GM19328 (cell line): Measurements from ENCODE around the gene DDHD1.
"Not testable (repeated sequence)": the region's sequence is repeated elsewhere in the genome, so short reads cannot be mapped to it uniquely, and the experiment has no call there.

Experiments used
- ATAC-seq: cut with Tn5 transposase; IDR thresholded peaks from one replicate; pipeline ENCODE4 v1.9.1; 2021; ENCODE audit warnings: mild to moderate bottlenecking, moderate library complexity; ENCODE audit not compliant: unreplicated experiment

The DDHD1 gene

DNA sequence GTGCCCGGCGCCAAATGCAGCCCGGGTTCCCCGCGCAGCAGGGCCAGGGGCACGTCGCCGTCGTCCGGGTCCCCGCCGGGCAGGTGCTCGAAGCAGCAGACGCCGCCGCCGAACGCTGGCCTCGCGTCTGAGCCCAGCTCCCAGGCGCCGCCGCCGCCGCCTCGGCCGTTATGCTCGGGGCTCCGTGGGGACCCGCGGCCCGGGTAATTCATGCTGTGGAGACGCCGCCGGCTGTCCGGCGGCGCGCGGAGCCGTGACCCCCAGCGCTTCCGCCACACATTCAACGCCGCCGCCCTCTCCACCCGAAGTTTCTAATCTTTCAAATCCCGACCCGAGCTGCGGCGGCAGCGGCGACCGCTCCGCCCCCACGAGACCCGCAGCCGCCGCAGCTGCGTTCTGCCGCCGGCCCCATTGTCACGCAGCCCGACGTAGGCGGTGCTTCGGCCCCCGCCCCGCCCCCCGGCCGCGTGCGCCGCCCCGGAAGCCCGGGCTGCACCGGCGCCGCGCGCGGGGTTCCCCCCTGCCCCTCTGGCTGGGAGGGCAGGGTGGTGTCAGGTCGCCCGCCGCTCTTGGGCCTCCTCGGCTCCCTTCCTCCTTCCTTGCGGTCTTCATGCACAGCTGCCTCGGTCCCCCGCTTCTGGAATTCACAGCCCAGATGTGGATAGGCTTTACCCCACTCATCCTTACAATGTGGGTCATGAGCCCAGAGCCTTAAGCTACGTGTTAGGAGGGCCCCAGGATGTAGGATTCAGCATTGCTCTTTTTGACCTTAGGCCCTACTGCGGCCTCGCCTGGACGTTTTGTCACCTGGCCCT lies at the start of gene DDHD1:
Gene DDHD1, minus strand, starts transcription at position 437 of the 815 bp plus-strand sequence. Its CDS starts 225 bp downstream, at position 212.
- peak; percentile 70 for ATAC-seq

DNA sequence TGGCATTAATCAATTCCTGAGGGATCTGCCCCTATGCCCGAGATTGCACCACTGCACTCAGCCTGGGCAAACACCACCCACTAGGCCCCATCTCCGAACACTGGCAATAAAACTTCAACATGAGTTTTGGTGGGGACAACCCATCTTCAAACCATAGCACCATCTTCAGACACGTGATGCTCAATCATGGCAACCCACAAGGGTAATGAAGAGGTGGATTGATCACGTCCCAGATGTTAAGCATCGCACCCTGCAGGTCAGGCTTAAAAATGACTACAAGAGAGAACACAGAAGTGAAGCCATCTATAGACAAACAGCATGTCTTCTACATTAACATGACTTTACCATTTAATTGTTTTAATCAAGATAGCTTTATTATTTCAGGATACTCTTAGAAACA lies 42.8 kb upstream of the DDHD1 start:
- ATAC-seq: no peak

DNA sequence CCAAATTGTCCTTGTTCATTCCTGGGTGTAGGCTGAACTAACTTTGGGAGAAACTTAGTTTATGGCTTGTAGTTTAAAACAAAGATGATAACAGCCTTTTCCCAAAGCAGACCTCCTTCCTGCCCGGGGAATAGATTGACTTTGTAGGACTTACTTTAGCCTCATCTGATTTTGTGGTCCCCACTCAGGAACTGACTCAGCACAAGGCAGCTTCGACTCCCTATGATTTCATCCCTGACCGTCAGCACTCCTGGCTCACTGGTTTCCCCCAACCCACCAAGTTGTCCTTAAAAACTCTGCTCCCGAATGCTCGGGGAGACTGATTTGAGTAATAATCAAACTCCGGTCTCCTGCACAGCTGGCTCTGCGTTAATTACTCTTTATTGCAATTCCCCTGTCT lies 40.1 kb upstream of the DDHD1 start:
- ATAC-seq: no peak

DNA sequence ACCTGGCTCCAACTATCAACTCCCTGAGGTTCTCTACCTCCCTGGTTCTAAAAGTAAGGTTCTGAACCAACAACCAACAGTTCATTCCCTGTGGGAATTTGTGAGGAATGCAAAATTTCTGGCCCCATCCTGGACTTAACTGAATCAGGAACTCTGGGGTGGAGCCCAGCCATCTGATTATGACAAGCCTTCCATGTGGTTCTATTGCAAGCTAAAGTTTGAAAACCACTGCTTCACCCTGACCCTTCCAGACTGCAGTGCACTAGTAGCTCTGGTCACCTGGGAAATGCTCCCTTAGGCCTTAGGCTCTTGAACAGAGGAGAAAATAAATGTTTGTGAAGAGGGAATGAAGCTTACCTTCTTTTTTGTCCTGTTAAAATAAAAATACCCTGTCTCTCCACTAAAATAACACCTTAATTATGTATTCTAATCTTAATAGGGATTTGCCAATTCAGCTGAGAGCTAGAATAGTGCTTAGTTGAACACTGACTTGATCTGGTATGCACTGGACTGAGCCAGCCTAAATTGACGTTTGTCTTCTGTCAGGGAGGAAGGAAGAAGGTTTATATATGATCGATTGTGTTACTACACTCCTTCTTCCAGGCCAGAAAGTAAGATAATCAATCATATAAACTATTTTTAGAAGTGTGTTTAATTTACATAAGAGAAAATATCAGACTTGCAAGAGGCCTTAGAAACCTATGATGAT lies 39.1 kb upstream of the DDHD1 start:
- no peak for ATAC-seq

DNA sequence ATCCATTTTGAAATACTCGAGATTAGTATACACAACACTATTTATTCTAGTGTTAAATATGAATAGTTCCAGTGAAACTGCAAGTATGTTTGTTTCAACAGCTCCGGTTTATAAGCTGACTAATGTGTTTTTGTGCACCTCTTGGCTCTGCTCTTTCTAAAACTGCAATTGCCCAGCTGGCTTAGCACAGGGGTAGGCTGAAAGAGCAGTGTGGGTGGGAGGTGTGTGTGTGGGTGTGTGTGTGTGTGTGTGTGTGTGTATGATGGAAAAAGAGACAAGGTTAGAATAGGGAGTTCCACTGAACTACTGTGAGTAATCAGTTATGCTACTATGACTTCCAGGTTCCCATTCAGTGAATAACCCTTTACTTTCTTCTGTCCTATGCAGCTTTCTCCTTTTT lies 37.8 kb upstream of the DDHD1 start:
- no peak for ATAC-seq

DNA sequence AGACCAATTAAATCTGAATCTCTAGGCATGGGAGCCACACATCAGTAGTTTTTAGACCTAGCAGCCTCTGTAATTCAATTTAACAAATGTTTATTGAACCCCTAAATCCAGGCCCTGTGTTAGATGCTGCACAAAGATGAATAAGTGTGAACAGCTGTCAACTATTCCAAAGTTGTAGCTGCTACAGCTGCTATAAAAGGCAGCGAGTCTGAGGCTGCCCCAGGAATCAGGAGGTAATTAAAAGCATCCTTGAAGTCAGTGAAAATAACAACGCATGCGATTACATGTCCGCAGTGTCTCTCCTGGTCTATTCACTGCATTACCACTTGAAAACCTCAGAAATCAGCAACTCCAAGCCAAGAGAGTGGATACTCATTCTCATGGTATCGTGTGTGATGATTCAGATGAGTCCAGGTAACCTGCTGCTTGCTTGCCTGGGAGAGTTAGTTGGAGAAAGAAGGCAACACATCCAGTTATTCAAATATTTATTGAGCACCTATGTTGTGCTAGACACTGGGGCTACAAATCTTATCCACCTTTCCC lies 34.9 kb upstream of the DDHD1 start:
- ATAC-seq: no peak

DNA sequence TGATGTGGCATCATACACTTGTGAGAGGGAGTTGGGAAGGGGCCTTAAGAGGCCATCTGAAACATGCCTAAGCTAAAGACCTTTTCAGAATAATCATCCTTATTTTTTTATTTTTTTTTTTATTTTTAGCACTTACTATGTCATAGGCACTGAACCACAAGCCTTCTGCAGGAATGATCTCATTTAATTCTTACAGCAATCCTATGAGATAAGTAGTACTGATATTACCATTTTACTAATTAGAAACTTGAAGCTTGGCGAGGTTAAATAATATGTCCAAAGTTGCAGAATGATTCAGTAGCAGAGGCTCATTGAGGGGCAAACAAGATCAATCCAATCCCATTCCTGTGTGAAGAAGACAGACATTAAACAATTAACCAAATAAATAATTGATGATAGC lies 33.4 kb upstream of the DDHD1 start:
- no peak for ATAC-seq

DNA sequence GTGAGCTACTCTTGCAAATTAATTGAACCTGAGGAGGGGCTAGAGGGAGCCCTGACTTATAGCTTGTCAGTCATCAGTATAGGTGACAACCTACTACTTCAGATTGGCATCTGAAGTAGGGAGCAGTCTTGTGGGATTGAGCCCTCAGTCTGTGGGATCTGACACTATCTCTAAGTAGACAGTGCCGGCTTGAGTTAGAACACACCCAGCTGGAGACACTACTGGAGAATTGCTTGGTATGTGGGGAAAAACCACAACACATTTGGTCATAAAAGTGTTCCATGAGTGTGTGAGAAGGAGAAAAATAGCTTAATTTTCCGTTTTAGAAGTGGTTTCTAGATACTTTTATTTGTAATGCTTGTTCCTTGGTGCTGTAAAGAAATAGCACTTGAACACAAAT lies 30.5 kb upstream of the DDHD1 start:
- ATAC-seq: no peak

DNA sequence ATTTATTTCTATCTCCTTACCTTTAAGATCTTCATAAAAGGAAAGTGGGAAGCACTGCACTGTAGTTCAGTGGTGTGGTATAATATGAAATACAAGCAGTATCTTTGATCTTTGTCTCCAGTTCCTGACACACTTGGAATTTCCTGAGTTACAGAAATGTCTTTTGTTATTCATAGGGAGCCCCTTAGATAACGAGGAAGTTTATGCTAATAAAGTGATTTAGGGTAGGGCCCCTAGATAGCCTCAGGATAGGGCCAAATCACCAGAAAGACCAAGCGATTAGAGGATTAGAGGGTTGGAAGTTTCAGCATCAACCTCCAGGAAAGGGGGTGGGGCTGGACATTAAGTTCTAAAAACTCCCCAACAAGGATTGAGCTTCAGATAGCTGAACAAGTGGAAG lies 29.9 kb upstream of the DDHD1 start:
- ATAC-seq: no peak

DNA sequence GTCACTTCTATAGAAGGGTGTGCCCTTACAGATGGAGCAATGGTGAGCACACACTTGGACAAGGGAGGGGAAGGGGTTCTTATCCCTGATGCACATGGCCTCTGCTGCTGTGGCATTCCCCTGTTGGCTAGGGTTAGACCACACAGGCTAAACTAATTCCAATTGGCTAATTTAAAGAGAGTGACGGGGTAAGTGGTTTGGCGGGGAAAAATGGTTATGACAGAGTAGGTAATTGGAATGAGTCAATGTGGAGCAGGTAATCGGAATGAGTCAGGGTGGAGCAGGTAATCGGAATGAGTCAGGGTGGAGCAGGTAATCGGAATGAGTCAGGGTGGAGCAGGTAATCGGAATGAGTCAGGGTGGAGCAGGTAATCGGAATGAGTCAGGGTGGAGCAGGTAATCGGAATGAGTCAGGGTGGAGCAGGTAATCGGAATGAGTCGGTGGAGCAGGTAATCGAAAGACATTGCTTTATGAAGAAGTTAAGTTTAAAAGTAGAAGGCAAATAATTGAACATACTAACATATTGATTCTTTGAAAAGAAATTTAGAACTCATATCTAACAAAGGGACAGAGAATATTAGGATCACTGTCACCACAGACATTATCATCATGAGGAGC lies 28.4 kb upstream of the DDHD1 start:
- not testable (repeated sequence) for ATAC-seq

DNA sequence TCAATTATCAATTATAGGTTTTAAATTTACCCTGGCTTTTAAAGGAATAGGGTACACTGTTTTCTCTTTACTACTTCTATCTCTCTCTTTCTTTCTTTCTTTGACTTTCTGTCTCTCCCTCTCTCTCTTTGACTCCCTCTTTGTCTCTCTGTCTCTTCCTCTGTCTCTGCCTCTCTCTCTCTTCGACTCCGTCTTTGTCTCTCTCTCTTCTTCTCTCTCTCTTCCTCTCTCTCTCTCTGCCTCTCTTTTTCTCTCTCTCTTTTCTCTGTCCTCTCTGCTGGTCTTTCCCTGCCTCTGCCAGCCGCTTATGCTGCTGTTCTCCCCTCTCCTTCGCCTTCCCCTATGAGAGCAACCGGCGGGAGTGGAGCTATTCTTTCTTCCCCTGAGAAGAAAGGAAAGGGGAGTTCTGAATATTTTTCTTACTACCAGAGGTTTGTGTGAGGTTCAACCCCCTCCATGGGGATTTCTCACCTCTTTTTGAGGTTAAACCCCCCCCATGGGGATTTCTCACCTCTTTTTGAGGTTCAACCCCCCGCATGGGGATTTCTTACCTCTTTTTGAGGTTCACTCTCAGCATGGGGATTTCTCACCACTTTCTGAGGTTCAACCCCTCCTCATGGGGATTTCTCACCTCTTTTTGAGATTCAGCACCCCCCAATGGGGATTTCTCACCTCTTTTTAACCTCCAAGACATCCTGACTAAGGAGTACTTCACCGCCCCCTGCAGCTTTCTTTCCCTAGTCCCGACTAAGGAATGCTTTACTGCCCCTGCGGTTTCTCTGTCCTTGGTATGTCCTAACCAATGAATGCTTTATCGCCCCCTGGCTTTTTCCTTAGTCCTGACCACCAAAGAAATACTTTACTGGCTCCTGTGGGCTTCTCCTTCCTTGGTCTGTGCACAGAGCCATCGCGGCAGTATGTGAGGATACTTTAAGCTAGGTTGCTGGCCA lies 27.4 kb upstream of the DDHD1 start:
- ATAC-seq: no peak

DNA sequence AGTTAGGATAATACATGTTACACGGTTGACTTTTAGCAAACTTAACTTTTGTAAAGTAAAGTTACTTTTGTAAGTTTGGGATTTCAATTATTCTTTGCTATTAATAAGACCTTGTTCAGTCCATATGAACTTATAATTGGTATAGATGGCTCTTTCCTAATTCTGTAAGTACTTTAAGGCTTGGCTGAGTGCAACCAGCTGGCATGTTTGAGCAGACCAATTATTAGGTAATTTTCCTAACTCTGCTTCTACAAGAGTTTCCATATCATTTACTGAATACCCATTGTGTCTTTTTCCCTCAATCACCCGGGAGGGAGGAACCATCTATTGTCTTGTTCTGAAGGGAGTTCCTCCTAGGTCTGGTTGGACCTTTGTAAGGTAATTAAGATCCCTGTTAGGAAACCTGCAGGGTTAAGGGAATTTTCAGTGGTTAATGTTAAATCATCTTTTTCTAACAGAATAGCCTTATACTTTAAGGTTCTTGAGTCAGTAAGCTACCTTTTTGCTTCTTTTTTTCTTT lies 26.4 kb upstream of the DDHD1 start:
- not testable (repeated sequence) for ATAC-seq

DNA sequence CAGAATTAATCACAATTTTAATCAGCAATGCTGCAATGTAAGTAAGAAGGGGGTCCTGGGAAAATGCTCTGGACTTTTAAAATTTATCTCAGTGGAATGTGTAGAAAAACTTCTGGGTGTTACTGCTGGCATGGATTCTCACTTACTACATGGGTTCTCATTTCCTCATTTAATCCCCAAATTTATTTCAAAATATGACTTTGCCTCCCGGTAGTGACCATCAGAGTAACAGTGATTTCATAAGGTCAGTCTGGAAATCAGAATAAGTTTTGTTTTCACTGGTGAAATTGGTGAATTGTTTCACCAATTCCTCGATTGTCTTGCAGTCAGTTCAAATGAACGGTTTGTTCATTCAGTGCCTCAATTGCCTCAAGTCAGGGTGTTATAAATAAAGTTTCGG lies 22.3 kb upstream of the DDHD1 start:
- ATAC-seq: no peak

DNA sequence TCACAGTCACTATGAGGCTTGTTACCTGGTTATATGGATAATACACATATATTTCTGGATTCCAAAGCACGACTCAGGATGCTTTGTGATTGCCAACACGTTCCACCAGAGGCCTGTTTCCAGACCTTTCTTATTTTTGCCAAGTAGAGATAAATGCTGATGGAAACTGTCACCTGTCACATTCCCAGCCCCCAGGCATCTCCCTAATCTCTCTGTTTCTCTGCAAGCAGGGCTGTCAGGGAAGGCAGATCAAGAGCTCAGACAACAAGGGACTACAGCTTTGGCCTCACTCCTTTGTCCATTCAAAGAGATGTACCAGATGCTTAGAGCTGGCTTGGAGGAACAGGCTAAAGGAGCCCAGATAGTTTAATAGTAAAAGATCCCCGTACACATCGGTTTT lies 21.8 kb upstream of the DDHD1 start:
- no peak for ATAC-seq

DNA sequence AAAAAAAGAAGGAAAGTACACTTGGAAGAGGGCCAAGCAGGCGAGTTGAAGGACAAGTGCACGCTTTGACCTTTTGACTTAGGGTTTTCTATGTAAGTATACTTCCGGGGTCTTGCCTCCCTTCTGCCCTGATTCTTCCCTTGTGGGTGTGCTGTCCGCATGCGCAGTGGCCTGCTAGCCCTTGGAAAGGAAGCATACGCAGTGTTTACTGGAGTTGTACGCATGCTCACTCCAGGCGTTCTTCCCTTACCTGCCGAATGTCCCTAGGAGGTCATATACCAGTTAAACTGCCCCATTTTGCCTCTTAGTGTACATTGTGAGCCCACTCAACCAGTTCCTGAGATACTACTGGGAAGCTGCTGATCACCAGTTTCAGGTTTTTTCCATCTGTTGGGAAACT lies 15.7 kb upstream of the DDHD1 start:
- no peak for ATAC-seq

DNA sequence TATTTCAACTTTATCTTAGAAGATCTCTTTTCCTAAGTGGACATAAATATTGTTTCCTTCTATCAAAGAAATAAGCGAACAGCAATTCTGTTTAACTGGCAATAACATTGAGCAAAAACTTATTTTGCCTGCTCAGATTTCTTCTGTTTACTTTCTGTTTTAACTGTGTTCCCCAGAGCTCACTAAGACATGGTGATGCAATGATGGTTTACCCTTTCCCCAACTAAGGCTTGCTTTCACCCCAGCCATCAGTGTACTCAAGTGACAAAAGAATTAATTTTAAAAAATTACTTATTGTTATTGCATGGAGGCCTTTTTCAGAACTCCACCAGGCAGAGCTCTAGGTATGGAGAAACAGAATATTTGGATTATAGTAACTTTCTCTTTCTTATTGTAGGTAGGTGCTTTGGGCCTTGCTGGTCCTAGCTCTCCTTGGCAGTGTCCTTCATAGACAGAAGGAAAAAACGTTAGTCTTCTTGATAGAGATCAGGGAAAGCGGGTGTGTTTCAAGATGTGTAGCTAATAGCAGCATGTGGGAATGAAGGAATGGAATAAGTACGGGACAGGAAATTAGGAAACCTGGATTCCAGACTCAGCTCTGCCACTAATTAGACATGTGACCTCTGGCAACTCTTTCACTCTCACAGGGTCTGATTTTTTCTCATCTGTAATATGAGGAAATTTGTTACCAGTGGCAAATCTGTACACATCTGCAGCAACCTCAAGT lies 14.6 kb upstream of the DDHD1 start:
- ATAC-seq: no peak

DNA sequence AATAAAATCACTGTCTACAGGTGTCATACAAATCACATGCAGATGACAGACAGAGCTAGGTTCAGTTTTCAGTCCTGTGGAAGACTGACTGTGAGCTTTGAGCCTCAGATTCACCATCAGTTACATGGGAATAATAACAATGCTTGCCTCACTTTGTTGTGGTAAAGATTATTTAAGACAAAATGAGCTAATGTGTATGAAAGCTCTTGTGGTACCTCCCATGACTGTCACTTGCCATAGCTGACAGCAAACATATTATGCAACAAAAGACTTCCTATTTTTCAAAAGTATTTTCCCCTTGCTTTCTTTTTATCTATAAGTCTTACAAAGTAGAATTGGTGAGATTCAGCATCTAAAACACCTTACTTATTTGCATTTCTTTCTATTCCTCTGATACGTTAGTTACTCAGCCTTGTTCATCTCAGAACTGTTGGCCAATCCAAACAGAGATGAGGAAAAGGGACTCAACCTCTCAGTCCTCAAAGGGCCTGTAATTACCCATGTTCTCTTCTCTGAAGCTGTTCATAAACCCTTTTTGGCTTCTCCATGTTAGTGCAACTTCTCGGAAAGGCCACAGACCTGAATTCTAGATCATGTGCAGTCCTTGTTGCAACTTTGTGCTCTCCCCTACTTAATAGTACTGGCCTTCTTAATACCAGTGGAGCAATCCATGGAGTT lies 8.8 kb upstream of the DDHD1 start:
- no peak for ATAC-seq

DNA sequence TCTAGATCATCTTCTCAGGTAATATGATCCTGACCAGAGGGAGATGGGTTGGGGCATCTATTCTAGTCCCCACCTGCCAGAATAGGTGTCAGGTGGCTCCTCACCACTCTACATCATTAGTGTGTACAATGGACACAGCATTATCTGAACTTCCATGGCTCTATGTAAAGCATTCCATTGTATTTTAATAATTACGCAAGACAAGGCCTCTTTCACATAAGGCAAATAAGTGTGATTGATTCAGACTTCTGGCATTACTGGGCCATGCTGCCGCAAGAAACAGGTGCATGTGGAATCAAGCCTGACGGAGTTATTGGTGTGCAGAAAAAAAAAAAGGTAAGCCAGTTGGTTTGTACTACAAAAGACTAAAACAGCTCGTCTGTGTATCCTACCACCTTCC lies 3.1 kb upstream of the DDHD1 start:
- no peak for ATAC-seq

DNA sequence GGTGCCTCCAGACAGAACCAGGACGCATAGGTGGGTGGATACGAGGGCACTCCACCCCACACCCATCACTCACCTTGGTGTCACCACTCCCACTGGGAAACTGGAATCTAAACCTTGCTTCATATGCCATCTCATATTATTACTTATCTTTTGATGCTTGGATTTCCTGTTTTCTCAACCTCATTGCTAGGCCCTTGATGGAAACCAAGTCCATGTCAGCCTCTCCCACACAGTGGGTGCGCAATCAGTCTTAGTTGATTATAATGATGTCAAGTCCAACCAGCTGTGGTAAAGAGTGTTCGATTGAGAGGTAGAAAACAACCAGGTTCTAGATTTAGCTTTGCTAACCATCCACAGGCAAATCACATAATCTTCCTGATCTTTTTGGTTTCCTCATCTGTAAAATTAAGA lies 584 bp upstream of the DDHD1 start:
- ATAC-seq: no peak
